RPMI8226 (cell line): ENCODE measurements around the gene ACVRL1.

Source experiments
- DNase-seq: peaks from one replicate; pipeline ENCODE4 v3.0.0-alpha.2; 2015

The ACVRL1 gene

GRCh38 chr12:51944608-51945233 lies 37.4 kb downstream of the ACVRL1 start:
- DNase-seq: no peak

- DNase-seq: no peak
These were observed 40.1 kb downstream of the ACVRL1 start for GRCh38 chr12:51947246-51947996.

GRCh38 chr12:51948066-51948465 lies 40.8 kb downstream of the ACVRL1 start:
- DNase-seq: no peak

- DNase-seq: no peak
These were observed 42.2 kb downstream of the ACVRL1 start for GRCh38 chr12:51949342-51950030.

GRCh38 chr12:51950682-51951198 lies 43.4 kb downstream of the ACVRL1 start:
- DNase-seq: no peak

GRCh38 chr12:51951199-51951842 lies 44.0 kb downstream of the ACVRL1 start, which contains the start of gene ACVR1B:
TSS of gene ACVR1B (plus strand) at chr12:51951699. CDS start at chr12:51951744, 45 bp downstream.
- peak; percentile 91 for DNase-seq

GRCh38 chr12:51951843-51952722 lies 44.8 kb downstream of the ACVRL1 start:
- peak; percentile 28 for DNase-seq

GRCh38 chr12:51953089-51953488 lies 45.8 kb downstream of the ACVRL1 start:
- DNase-seq: no peak

GRCh38 chr12:51953864-51954263 lies 46.6 kb downstream of the ACVRL1 start:
- no peak for DNase-seq

GRCh38 chr12:51954561-51955361 lies 47.5 kb downstream of the ACVRL1 start:
- no peak for DNase-seq

GRCh38 chr12:51955702-51956101 lies 48.4 kb downstream of the ACVRL1 start:
- DNase-seq: peak; percentile 58

- DNase-seq: no peak
These were observed 51.2 kb downstream of the ACVRL1 start for GRCh38 chr12:51958542-51958941.

GRCh38 chr12:51959211-51959610 lies 51.9 kb downstream of the ACVRL1 start:
- DNase-seq: no peak

GRCh38 chr12:51959921-51960320 lies 52.6 kb downstream of the ACVRL1 start:
- DNase-seq: no peak

- DNase-seq: no peak
These were observed 53.2 kb downstream of the ACVRL1 start for GRCh38 chr12:51960488-51960887.

- no peak for DNase-seq
These were observed 53.6 kb downstream of the ACVRL1 start for GRCh38 chr12:51960890-51961289.

- no peak for DNase-seq
These were observed 54.5 kb downstream of the ACVRL1 start for GRCh38 chr12:51961834-51962233.

- DNase-seq: no peak
These were observed 55.4 kb downstream of the ACVRL1 start for GRCh38 chr12:51962737-51963136.

GRCh38 chr12:51963477-51963876 lies 56.2 kb downstream of the ACVRL1 start:
- no peak for DNase-seq

- no peak for DNase-seq
These were observed 62.3 kb downstream of the ACVRL1 start for GRCh38 chr12:51969643-51970042.
